AML-193 (cell line): ENCODE data around the gene PDZD7.

Source experiments
- DNase-seq, 2 experiments: peaks; one replicate each; lab custom pipeline; 2025; lab: John Stamatoyannopoulos, UW

Gene PDZD7

DNA sequence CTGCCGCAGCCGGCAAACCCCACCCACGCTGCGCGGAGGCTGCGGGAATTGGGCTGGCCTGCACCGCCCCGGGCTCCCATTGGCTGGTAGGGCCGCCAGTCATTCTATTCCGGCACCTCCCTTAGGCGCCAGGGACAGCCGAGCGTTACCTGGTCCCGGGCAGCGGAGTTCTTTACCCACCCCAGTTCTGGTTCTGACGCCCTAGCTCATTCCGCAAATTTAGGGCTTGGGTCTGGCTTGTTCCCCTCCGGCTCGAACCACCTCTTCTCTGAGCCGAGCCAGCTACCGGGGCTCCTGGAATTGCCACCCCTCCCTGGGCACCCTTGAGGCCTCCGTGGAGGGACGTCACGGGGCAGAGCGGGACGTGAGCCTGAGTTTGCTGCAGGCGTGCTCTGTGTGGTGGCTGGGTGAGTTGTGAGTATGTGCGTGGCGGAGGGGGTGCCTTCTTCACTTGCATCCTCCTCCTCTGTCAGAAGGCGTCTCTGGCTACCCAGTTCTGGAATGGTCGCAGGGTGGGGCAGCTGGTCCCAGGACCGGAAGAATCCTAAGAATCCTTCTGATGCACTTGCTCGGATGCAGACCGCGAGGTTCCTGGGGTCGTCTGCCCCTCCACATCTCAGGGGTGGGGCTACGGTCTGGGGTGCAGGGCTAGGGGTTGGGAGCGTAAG is at the start of gene PDZD7, which contains the start of gene SFXN3:
PDZD7 (minus strand) TSS at position 2 of the 668 bp plus-strand sequence. CDS start 910 bp downstream, outside the sequence.
SFXN3 (plus strand) TSS at position 107 of the 668 bp plus-strand sequence. CDS start 3,461 bp downstream, outside the sequence.
- peak; percentile 77 to 80 for DNase-seq

DNA sequence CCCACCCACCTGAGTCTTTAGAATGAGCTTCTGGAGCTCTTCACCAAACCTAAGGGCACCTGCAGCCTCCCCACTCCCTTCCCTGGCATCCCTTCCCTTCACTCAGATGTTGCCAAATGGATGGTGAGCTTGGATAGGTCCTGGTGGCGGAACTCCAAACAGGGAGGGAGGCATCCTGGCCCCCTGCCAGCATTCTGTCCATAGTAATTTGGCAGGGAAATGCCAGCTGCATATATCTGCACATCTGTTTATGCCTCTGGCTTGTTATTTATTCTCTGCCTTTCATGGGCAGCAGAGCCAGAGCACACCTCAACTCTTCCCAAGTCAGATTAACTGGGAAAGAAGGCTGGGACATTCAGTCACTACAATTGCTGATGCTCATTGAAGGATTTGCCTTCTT is 48.9 kb upstream of the PDZD7 start:
- no peak for DNase-seq

DNA sequence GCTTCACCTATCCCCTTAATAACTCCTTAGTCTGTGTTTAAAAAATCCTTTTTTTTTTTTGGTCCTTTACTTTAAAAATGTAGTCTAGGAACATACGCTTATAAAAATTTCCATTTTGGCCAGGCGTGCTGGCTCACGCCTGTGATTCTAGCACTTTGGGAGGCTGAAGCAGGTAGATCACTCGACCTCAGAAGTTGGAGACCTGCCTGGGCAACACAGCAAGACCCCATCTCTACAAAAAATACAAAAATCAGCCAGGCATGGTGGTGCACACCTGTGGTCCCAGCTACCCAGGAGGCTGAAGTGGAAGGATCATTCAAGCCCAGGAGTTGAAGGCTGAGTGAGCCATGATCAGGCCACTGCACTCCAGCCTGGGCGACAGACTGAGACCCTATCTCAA is 45.7 kb upstream of the PDZD7 start:
- DNase-seq, result no peak

DNA sequence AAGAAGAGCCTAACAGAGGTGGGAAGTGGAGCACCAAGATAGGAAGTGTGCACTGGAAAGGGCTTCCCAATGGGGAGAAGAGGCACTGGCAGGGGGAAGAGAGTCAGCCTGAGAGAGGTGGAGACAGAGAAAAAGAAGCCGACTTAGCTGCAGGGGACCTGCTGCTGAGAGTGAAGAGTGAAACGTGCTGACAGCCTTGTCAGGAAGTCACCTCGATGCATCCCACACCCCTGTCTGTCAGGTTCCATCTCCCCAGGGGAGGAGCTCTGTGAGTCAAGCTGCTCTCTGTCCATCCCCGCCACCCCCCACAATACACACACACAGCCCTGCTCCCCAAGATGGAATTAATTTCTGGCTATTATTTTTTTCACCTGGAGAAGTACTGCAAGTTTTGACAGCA is 44.8 kb upstream of the PDZD7 start:
- no peak for DNase-seq

DNA sequence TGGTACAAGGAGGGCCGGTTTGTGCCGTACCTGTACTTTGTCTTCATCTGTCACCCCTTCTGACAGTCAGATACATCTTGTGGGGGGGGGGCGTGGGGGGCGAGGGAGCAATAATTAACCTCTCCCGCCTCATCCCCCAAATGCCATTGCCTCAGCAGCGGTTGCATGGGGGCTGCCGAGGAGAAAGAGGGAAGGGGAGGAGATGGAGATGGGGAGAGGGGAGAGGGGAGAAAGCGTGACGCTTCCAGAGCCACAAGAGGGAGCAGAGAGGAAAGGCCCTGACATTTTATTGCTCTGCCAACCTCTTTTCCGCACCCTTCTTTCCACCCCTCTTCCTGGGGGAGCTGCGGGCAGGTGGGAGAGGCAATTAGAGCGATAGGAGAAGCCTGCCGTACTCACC is 42.7 kb upstream of the PDZD7 start:
- DNase-seq, result no peak

DNA sequence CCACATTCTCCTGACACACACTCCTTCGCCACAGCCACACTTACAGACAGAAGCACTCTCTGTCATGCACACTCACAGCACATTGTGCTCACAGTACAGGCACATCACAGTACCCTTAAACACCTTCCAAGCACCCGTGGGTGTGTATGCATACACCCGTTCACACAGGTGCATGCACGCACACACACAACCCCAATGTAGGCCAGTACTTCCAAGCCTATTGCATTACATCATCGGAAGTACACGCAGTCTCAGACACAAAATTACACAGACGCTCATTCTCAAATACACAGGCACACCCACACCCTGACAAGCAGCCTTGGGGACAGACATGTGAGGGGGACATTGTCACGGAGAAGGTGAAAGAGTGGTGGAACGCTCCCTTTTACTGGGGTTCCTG is 42.0 kb upstream of the PDZD7 start:
- no peak for DNase-seq

DNA sequence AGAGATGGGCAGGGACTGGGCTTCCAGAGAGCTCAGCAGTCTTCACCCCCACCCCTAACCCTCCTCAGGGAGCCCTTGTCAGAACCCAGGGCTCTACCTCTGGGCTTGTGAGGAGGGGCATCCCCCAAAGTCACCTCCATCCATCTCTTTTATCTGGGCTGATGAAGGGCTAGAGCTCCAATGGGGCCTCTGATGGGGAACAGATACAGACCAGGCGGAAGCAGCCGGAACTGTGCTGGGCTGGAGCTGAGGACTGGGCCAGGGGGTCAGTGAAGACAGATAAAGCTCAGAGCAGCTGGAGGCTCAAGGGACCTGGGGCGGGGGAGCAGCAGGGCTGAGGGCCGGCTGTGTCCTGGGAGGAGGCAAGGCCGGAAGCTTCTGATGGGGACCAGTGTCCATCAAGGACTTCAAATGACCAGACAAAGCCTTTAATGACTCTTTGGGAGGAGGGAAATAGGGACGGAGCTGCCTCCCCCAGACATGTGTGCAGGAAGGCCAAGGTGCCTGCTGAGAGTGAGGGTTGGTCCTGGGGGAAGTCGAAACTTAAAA is 41.0 kb upstream of the PDZD7 start:
- no peak for DNase-seq

DNA sequence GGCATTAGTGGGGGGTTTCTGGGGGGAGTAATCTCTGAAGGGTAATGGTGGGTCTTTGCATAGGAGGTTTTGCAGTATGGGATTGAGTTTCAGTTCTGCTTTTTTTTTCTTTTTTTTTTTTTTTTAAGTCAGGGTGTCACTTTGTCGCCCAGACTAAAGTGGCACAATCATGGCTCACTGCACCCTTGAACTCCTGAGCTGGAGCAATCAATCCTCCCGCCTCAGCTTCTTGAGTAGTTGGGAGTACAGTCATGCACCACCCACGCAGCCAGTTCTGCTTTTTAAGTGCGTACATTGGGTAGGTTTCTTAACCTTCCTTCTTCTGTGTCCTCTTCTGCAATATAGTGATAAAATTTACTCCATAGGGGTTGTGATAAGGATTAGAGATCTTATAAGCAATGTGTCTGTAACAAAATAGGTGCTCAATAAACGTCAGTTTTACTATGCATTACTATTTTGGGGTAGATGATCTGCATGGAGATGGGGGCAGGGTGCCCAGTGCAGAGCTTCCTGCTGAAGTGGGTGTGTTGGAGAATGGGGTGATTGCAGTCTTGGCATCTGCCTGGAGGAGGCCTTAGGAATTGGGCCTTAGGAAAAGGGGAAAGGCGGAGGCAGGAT is 40.4 kb upstream of the PDZD7 start:
- peak; percentile 95 to 97 for DNase-seq

DNA sequence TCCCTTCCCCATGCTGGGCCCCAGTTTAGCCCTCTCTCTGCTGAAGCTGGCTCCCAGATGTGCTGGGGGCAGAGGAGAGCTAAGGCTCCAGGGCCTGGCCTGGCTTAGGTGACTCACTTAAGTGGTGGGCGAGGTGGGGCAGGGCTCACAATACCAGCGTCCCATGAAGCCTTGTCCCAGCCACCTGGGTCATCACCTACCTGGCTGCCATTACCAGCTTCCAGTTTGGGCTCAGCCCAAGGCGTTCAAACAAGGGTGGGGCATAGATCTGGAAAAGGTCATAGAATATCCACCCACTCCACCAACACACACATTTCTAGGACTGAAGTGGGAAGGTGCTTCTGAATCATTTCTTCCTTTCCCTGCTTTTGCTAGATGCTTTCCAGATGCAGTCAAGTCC is 39.2 kb upstream of the PDZD7 start:
- DNase-seq, result no peak

DNA sequence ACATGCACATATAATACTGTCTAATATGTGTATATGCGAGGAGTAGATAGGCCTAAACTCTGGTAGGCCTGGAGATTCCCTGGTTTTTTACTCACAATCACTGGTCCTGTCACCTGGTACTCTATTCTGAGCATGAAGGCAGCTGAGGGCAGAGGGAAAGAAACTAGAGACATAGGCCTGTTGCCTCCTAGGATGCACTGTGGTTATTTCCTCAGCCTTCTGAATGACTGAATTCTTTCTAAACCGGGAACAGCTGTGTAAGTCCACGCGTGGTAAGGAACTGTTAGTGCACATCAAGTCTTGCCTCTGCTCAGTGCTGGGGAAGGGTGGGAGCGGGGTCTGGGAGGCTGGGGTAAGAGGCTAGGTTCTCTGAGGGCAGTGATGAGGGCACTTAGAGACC is 38.5 kb upstream of the PDZD7 start:
- DNase-seq, result no peak

DNA sequence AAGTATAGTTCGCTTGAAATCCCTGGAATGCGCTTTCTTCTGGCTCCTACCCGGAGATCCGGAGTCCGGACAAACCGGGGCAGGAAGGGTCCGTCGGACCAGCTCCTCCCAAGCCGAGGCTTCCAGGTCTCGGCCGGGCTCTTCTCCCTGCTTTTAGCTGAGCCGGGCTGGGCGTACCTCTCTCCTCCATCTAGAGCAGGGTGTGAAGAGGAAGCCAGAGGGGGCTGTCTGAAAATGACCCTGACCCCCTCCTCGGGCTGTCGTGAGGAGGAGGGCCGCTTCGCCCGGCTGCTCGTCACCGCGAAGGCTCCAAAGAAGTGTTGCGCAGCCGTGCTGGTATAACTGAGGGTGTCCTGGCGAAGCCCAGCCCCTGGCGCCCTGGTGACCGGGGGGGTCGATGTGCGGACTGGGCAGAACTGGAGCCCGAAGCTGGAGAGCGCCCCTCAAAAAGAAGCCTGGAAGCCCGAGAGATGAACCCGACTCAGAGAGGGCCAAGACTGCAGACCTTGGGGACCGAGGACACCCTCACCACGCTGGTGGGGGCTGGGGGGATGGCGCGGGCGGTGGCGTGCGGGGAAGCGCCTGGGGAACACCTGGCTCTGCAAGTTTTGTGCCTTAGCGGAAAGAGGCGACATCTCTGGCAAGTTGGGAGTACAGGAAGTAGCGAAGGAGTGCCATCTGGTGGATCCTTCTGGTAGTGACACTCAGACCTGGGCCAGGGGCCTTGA is 36.6 kb upstream of the PDZD7 start:
- peak; percentile 70 to 73 for DNase-seq

DNA sequence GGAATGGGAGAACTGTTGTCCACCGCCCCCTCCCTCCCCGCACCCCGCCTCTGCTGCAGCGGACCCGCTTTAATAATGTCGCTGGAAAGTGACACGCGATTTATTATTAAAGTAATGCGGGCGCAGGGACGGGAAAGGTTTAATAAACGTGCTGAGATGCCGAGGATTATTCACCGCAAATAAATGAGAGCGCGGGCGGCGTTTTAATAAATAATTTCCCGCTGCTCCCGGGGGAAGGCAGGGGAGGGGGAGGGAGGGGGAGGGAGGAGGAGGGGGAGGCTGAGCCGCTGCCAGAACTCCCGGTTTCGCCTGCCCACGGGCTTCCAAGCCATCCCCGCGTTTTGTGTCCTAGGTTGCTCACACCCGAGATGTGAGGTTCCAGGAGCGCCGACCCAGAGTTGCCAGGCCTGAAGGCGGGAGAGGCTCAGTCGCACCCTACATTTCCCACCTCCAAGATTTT is 36.0 kb upstream of the PDZD7 start:
- DNase-seq, result no peak

DNA sequence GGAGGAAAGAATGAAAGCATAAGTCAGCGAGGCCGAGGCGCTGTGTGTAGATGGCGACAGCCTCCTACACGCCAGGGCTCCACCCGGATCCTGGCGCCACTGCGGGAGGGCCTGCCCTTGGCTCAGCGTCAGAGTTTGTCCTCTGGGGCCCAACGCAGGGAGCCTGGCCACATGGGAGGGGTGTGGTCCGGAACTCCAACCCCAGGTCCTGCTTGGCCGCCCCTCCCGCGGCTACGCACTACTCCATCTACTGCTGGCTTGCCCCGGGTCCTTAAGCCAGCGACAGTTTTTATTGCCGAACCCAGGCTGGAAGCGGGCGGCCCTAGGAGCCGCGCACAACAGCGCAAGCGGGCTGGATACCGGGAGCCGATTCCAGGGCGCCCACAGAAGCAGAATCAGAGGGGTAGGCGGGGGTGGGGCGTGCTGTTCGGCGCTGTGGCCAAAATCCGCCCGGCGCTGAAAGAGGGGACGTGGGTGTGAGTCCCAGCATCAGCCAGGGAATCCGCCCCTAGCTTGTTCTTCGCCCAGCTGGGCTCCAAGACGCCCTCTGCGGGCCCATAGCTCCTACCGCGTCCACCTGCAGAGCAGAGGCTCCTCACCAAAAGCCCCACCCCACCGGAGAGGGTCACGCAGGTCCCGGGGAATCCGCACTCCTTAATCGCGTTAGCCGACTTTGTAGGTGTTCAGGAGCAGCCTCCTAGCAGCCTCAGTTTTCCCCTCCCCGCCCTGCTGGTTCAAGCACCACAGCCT is 35.4 kb upstream of the PDZD7 start:
- DNase-seq, result no peak

DNA sequence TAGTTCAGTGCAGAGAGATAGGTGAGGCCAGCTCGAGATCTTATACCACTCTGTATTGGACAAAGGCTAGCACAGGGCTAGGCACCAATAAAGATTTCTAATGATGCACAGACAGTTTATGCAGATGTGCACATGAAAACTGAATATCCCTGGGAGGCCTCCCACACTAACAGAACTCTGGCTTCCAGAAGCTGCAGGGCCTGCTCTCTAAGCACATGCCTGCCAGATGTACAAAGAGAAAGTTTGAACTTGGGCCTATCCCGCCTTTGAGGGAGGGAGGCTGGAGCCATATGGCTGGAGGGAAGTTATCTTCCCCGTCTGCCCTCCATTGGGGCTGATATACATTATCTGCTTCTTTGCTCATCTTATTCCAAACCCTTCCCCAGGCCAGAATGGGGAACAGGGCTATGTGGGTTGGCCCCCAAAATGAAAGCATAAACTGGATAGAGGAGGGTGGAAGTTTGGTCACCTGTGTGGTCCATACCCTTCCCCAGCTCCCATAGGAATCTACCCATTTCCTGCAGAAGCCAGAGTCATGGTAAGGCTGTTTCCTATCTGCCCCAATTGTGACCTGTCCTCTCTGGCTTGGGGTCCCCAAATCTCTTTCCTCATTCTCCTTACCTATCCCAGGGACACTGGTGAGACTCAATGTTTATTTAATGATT is 34.7 kb upstream of the PDZD7 start:
- no peak for DNase-seq

DNA sequence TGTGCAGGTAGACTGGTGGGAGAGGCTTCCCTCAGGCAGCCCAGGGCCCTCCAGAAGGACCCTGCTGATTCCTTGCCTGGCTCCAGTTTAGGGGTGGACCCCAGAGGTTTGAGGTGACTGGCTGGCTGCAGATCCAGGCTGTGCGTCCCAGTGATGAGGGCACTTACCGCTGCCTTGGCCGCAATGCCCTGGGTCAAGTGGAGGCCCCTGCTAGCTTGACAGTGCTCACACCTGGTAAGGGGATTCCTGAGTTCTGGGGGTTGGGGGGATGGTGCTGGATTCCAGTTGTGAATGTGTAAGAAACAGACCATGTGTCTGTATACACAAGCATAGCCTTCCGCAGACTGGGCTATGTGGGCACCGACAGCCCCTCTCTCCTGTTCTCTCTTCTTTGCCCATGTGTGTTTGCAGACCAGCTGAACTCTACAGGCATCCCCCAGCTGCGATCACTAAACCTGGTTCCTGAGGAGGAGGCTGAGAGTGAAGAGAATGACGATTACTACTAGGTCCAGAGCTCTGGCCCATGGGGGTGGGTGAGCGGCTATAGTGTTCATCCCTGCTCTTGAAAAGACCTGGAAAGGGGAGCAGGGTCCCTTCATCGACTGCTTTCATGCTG is 33.6 kb upstream of the PDZD7 start:
- no peak for DNase-seq

DNA sequence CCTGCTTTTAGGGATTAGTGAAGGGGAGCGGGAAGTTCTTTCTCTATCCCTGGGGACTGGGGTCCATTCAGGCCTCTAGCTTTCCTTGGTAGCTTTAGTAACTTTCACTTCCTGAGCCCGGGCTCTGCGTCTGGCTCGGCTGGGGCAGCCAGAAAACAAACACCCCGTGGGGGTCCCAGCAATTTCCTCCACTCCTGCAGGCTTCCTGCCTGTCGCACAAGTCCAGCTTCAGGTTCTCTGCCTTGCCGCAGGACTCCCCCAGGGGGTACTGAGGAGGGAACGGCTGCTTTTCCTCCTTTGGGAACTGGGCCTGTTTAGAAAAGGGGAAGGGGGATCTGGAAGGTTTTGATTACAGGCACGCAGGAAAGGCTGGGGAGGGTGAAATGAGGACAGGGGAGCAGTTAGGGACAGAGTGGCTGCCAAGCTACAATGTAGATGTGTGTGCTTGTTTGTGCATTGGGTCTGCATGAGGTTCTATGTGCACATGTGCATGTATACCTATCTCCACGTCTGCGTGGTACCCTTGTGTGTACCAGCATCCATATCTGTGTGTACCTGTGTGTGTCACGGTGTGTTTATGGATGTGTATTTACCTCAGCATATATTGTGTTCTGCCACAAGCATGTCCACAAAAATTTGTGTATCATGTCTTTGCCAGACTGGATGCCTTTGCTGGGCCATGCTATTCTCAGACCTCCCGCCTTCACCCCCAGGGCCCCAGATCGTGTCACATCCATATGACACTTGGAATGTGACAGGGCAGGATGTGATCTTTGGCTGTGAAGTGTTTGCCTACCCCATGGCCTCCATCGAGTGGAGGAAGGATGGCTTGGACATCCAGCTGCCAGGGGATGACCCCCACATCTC is 32.9 kb upstream of the PDZD7 start:
- DNase-seq, result no peak

DNA sequence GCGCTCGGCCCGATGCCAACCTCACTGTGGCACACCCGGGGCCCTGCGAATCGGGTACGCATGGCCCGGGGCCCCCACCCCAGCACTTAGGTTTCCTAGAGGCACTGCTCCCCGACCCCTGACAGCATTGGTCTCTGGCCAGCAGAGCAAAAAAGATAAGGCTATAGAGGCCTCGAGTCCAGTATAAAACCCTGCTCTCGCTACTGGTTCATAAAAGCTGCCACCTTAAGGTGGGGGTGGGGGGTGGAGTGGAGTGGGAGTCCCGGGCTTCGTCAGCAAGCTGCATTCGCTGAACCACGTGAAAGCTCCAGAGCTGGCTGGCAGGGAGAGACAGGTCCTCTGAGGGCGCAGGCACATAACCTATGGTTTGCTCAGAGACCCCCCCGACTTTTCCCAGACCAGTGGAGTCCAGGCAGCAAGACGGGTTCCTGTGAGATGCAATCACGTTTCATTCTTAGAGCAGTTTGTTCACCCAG is 32.2 kb upstream of the PDZD7 start:
- peak in 1 of 2 experiments; percentile 9 for DNase-seq

DNA sequence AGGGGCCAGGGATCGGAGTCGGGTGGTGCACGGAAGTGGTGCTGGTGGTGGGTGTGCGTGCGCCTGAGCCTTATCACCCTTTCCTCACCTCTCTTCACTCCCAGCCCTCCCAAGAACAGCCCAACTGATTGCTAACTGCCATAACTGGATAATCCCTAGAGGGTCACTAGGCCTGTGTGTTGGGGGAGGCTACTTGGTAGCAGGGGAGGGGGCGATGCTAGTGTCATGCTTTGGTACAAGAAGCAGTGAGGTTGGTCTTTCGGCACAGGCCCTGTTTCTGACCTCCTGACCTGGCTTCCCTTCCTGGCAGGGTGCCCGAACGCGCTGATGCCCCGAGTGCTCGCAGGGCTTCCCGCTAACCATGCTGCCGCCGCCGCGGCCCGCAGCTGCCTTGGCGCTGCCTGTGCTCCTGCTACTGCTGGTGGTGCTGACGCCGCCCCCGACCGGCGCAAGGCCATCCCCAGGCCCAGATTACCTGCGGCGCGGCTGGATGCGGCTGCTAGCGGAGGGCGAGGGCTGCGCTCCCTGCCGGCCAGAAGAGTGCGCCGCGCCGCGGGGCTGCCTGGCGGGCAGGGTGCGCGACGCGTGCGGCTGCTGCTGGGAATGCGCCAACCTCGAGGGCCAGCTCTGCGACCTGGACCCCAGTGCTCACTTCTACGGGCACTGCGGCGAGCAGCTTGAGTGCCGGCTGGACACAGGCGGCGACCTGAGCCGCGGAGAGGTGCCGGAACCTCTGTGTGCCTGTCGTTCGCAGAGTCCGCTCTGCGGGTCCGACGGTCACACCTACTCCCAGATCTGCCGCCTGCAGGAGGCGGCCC is 31.5 kb upstream of the PDZD7 start:
- DNase-seq, result peak; percentile 46 to 67
